ENCODE measurements around the gene ARID5B.

DNA sequence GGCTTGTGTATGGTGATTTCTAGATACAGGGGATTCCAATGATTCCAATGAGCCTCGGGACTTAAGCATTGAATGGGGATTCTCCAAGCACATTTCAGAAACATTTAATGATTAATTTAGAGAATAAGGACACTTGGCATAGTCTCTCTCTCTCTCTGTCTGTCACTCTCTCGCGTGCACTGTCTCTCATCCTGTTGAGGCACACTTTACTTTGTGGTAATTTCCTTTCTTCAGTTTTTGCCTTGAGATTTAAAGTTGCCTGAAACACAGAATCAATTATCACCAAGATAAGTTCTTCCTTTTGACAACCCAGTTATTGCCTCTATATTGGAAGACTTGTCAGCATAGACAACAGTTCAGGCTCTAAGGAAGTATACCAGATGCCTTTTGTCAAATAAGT, 131.6 kb downstream of the ARID5B start:
- TF ChIP-seq, protein P1, sequence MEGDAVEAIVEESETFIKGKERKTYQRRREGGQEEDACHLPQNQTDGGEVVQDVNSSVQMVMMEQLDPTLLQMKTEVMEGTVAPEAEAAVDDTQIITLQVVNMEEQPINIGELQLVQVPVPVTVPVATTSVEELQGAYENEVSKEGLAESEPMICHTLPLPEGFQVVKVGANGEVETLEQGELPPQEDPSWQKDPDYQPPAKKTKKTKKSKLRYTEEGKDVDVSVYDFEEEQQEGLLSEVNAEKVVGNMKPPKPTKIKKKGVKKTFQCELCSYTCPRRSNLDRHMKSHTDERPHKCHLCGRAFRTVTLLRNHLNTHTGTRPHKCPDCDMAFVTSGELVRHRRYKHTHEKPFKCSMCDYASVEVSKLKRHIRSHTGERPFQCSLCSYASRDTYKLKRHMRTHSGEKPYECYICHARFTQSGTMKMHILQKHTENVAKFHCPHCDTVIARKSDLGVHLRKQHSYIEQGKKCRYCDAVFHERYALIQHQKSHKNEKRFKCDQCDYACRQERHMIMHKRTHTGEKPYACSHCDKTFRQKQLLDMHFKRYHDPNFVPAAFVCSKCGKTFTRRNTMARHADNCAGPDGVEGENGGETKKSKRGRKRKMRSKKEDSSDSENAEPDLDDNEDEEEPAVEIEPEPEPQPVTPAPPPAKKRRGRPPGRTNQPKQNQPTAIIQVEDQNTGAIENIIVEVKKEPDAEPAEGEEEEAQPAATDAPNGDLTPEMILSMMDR (IDR thresholded peaks at IDR 0.05; ENCODE audit: poor library complexity, severe bottlenecking): no peak
- TF ChIP-seq, protein P2, sequence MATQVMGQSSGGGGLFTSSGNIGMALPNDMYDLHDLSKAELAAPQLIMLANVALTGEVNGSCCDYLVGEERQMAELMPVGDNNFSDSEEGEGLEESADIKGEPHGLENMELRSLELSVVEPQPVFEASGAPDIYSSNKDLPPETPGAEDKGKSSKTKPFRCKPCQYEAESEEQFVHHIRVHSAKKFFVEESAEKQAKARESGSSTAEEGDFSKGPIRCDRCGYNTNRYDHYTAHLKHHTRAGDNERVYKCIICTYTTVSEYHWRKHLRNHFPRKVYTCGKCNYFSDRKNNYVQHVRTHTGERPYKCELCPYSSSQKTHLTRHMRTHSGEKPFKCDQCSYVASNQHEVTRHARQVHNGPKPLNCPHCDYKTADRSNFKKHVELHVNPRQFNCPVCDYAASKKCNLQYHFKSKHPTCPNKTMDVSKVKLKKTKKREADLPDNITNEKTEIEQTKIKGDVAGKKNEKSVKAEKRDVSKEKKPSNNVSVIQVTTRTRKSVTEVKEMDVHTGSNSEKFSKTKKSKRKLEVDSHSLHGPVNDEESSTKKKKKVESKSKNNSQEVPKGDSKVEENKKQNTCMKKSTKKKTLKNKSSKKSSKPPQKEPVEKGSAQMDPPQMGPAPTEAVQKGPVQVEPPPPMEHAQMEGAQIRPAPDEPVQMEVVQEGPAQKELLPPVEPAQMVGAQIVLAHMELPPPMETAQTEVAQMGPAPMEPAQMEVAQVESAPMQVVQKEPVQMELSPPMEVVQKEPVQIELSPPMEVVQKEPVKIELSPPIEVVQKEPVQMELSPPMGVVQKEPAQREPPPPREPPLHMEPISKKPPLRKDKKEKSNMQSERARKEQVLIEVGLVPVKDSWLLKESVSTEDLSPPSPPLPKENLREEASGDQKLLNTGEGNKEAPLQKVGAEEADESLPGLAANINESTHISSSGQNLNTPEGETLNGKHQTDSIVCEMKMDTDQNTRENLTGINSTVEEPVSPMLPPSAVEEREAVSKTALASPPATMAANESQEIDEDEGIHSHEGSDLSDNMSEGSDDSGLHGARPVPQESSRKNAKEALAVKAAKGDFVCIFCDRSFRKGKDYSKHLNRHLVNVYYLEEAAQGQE (IDR thresholded peaks at IDR 0.05; ENCODE audit: borderline replicate concordance): no peak
- TF ChIP-seq POLR2AphosphoS5 (IDR thresholded peaks at IDR 0.05) (no peak), EP300 (conservative IDR thresholded peaks at IDR 0.05; ENCODE audit: poor library complexity, severe bottlenecking) (no peak), SMC3 (conservative IDR thresholded peaks at IDR 0.05; ENCODE audit: poor library complexity) (no peak), RAD21 (conservative IDR thresholded peaks at IDR 0.05) (no peak), EZH2 (IDR thresholded peaks at IDR 0.05; ENCODE audit: borderline replicate concordance, insufficient read depth, low read length, poor library complexity, severe bottlenecking) (no peak)

All from neural cell (in vitro differentiated cells).